GM12875 (cell line): Measurements from ENCODE around the gene MRRF.

Source experiments
- H3K4me3 ChIP-seq: one replicate; pipeline ENCODE4 v1.5.1; 2011; ENCODE audit warnings: low read depth, low read length, control low read depth
- CTCF ChIP-seq: IDR thresholded peaks from 2 replicates; pipeline ENCODE4 v1.5.1; 2011; ENCODE audit warnings: low read depth, mild to moderate bottlenecking, control low read depth, inconsistent platforms, low read length, moderate library complexity, borderline replicate concordance; ENCODE audit not compliant: insufficient read depth

The MRRF gene

DNA sequence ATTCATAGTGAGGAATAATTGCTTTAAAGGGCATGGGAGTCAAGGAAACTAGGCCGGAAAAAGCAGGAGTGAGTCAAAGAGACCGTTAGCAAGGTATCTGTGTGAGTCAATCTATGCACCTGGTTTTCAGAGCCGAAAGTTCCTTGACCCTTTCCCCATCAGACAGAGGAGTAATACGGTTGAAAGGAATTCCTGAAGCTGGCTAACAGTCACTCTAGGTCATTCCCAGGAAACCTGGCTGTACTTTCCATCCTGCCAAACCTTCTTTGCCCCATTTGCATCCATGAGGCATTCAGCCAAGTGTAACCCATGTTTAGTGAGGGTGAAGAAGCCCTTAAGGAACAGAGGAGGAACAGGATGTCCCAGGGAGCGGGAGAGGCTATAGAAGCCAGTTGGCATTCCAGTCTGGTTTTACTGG lies 16.2 kb upstream of the MRRF start:
- no peak overlapping the region for H3K4me3 ChIP-seq
- TF ChIP-seq CTCF, result no peak

GRCh38 chr9:122251351-122251750 lies 13.3 kb upstream of the MRRF start:
- no peak overlapping the region for H3K4me3 ChIP-seq
- TF ChIP-seq CTCF, result no peak

- no peak for TF ChIP-seq CTCF
- H3K4me3 ChIP-seq, result no peak overlapping the region
These were observed 11.9 kb upstream of the MRRF start for GRCh38 chr9:122252796-122253195.

- TF ChIP-seq CTCF, result no peak
- H3K4me3 ChIP-seq, result no peak overlapping the region
These were observed 9.9 kb upstream of the MRRF start for GRCh38 chr9:122254761-122255160.

DNA sequence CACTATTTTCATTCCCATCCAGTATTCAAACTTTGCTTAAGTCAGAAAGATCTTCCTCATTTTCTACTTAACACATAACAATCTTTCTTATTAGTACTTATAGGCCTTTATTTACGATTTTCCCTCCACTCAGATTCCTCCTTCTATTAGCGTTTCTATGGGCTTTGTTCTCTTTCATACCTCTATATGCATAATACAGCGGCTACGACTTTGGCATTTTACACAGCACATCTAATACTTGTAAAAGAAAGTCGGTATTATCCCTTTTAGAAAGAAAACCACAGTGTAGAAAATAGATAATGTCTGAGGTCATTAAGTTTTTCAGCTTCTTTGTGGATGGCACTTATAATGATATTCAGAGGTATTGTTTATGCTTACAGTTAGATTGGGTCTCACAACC lies 8.5 kb upstream of the MRRF start:
- H3K4me3 ChIP-seq, result no peak overlapping the region
- no peak for TF ChIP-seq CTCF

GRCh38 chr9:122258886-122259415 lies 5.7 kb upstream of the MRRF start:
- H3K4me3 ChIP-seq, result no peak overlapping the region
- no peak for TF ChIP-seq CTCF

- no peak for TF ChIP-seq CTCF
- H3K4me3 ChIP-seq, result no peak overlapping the region
These were observed 3.2 kb upstream of the MRRF start for GRCh38 chr9:122261469-122261881.
